GM12892 (cell line): ENCODE measurements around the gene ZNF865.

Experiments
- DNase-seq: peaks from one replicate; pipeline ENCODE4 v3.0.0; 2011; ENCODE audit not compliant: insufficient read length
- FAIRE-seq: peaks from 2 replicates; lab custom pipeline; 2011; peaks lifted over from hg19 to GRCh38; lab: Jason Lieb, UNC
- POLR2A ChIP-seq: IDR thresholded peaks from 2 replicates; pipeline ENCODE4 v1.6.1; 2011; ENCODE audit warnings: low read depth, low read length, control low read depth
- POLR2AphosphoS5 ChIP-seq: IDR thresholded peaks from 2 replicates; pipeline ENCODE4 v1.6.1; 2011; ENCODE audit warnings: low read depth, low read length, control low read depth
- TAF1 ChIP-seq: IDR thresholded peaks from 2 replicates; pipeline ENCODE4 v1.6.1; 2011; ENCODE audit warnings: low read depth, mild to moderate bottlenecking, control low read depth, low read length, borderline replicate concordance

Gene ZNF865

DNA sequence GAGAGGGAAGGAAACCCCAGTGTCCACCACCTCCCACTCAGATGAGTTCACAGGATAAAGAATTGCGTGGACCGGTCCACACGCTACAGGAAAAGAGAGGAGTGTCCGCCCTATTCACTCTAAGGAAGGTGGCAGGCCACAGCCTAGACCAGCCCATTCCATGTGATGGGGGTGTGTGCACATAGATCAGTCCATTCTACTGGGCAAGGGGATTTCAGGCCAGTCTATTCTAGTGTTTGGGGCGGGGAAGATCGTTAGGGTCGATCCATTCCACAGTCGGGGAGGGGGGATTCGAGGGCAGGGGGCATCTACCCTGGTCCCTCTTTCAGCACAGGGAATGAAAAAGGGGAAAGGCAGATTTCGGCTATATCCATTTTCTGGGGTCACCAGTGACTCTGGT is 13.9 kb upstream of the ZNF865 start:
- FAIRE-seq (no peak), DNase-seq (no peak)
- TF ChIP-seq POLR2A (no peak), TAF1 (no peak), POLR2AphosphoS5 (no peak)

DNA sequence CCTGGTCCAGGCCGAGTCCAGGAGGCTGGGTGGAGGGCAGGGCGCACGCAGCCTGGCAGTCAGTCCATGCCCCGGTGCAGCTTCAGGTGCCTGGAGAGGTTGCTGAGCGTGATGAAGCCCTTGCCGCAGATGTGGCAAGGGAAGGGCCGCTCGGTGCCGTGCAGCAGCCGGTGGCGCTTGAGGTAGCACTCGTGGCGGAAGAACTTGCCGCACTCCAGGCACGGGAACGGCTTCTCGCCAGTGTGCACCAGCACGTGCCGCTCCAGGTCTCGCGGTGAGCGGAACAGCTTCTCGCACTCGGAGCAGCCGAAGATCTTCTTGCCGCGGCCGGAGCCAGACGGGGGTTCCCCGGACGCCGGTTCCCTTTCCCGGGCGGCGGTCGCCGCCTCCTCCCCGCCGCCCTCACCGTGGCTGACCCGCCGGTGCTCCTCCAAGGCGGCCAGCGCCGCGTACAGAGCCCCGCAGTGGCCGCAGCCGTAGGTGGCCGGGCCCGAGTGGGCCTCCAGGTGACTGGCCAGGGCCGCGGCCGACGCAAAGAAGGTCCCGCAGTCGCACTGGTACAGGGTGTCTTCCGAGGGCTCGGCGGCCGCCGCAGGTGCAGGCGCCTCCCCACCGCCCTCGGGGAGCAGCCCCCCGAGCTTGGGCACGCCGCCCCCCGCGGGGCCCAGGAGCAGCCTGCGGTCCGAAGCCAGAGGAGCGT is 12.9 kb upstream of the ZNF865 start:
- no peak for FAIRE-seq
- DNase-seq, result no peak
- TF ChIP-seq POLR2AphosphoS5 (no peak), TAF1 (no peak), POLR2A (no peak)

DNA sequence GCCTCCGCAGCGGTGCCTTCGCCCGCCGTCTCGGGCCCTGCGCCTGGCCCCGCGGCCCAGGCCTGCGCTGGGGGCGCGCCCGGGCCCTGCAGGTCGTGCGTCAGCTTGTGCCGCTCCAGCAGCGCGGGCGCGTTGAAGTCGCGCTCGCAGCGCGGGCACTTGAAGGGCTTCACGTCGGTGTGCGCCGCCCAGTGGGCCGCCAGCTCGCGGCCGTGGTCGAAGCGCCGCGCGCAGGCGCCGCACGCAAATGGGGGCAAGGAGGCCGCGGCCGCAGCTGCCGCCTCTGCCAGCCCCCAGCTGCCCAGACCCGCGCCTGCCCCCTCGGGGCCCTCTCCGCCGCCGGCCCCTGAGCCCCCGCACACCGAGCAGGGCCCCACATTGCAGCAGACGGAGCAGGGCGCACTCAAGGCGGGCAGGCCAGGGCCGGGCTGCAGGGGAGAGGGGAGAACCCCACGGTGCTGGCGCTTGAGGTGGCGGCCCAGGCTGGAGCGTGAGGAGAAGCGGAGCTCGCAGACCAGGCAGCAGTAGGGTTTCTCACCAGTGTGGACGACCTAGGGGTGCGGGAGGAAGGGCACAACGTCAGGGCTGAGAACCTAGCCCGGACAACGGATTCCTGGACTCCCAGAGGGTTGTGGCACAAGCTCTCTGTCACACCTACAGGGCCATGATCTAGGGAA is 12.2 kb upstream of the ZNF865 start:
- TF ChIP-seq TAF1 (no peak), POLR2AphosphoS5 (no peak), POLR2A (no peak)
- FAIRE-seq (no peak), DNase-seq (no peak)

DNA sequence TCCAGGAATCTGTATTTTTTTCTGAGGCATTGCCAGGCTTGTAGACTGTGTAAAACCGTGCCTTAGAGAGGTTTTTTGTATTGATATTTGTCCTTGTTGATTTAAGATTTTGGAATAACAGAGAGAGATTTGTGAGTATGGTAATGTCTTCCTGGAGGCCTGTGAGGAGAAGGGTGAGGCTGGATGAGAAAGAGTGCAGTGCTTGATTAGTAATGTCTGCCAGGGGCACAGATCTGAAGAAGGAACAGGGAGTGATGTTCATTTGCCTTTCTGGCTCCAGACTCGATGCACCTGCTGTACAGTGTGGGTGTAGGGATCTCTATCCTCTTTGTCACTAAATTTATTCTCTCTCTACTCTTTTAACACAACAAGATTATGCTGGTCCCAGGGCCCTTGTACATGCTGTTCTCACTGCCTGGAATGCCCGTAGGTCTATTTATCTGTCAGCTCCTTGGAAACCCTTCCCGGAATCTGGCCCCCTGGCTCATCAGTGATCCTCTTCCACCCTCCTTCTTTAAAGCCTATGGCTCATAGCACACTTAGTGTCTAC is 10.4 kb upstream of the ZNF865 start:
- FAIRE-seq, result no peak
- DNase-seq, result no peak
- TF ChIP-seq POLR2AphosphoS5 (no peak), POLR2A (no peak), TAF1 (no peak)

DNA sequence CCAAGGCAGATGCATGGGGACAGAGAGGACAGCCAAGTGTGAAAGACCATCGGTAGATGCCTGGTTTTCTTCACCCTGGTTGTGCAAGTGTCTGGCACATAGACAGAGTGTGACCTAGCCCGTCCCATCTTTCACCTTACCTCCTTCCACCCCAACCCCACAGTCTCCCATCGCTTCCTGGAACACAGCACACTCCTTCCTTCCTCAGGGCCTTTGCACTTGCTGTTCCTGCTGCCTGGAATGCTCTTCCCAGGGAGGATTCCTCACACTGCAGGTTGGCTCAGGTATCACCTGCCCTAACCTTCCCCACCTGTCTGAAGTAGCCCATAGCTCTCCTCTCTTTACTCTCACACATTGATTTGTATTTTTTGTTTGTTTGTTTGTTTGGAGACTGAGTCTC is 9.1 kb upstream of the ZNF865 start:
- no peak for TF ChIP-seq POLR2AphosphoS5
- TF ChIP-seq TAF1, result no peak
- no peak for TF ChIP-seq POLR2A
- FAIRE-seq (no peak), DNase-seq (no peak)

DNA sequence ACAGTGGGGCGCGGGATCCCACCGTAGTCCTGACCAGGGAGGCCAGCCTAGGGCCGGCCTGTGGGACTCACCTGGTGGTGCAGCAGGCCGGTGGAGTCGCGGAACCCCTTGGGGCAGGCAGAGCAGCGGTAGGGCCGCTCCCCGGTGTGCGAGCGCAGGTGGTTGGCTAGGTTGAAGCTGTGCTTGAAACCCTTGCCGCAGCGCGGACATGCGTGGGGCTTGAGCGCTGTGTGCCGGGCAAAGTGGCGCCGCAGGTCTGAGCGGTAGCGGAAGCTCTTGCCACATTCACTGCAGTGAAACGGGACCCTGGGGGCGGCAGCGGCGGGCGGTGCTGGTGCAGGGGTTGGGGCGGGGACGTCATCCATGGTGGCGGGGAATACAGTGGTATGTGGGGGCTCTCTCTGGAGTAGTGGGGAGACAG is 7.9 kb upstream of the ZNF865 start:
- DNase-seq (no peak), FAIRE-seq (no peak)
- TF ChIP-seq TAF1 (no peak), POLR2A (no peak), POLR2AphosphoS5 (no peak)

DNA sequence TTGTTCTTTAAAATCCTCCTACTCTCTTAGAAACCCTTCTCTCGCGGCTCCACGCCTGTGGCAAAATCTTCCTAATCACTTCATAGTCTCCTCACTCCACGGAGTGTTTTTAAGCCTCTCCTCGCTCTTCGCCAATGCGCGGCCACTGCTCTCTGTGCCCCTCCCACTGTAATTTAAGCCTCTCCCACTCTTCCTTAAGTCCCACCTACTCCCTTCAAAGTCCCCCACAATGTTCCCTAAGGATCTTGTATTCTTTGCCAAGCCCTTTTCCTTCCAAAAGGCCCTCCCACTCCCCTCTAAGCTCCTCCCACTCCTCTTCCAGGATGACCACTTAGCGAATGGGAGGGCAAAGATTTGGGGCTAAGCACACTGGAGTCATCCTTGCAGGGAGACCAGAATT is 7.4 kb upstream of the ZNF865 start:
- no peak for FAIRE-seq
- no peak for DNase-seq
- TF ChIP-seq POLR2AphosphoS5, result no peak
- no peak for TF ChIP-seq POLR2A
- no peak for TF ChIP-seq TAF1

DNA sequence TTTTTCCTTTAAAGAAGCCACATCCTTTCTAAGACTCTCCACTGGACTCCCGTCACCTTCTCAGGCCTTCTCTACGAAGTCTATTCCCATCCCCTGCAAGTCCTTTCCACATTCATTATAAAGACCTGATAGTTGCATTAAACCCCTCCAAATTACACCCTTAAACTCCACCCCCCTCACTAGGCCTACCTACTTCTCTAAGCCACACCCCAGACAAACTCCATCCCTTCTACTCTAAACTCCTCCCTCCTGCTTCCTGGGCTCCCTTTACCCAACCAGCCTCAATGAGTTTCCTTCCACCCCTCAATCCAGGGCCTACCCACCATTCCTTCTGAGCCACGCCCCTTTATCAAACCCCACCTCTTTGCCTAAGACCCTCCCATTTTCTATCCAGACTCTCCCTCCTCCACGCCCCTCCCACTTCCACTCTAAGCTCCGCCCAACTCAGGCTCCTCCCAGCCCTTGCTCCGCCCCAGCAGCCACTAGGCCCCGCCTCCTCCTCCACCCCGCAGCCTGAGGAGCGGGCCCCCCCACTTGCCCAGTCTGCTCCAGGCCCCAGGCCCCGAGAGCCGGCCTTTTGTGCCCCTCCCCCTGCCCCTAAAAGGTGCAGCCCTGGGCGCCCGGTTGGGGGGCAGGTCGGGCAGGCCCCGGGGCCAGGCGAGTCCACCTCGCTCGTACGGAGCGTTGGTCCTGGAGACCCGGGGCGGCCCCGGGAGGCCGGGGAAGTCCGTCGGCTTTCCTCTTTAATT is 6.6 kb upstream of the ZNF865 start:
- FAIRE-seq (peak; percentile 82), DNase-seq (peak; percentile 78)
- TF ChIP-seq TAF1 (peak; percentile 26; the same call in 1 of the 2 replicates), POLR2A (no peak)

DNA sequence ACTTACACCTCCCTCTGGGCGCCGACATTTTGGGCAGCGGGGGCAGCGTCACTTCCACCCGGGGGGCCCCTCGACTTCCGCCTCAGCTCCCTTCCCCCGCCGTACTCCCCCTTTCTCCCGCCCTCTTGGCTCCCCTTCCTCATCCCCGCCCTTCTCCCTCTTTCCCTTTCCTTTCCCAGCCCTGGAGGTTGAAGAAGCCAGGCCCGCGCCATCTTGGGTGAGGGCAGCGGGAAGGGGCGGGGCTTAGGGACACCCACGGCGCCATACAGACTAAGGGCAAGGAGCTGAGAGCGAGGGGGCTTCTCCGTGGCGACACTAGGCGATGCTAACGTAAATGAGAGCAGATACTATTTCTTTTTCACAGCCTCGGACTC is 6.0 kb upstream of the ZNF865 start, which contains the start of gene FIZ1:
Gene FIZ1, minus strand, starts transcription at position 50 of the 374 bp plus-strand sequence. CDS start 1,652 bp downstream, outside the sequence.
- FAIRE-seq (peak; percentile 97), DNase-seq (peak; percentile 81)
- TF ChIP-seq POLR2AphosphoS5, result no peak
- no peak for TF ChIP-seq POLR2A
- TF ChIP-seq TAF1, result no peak

DNA sequence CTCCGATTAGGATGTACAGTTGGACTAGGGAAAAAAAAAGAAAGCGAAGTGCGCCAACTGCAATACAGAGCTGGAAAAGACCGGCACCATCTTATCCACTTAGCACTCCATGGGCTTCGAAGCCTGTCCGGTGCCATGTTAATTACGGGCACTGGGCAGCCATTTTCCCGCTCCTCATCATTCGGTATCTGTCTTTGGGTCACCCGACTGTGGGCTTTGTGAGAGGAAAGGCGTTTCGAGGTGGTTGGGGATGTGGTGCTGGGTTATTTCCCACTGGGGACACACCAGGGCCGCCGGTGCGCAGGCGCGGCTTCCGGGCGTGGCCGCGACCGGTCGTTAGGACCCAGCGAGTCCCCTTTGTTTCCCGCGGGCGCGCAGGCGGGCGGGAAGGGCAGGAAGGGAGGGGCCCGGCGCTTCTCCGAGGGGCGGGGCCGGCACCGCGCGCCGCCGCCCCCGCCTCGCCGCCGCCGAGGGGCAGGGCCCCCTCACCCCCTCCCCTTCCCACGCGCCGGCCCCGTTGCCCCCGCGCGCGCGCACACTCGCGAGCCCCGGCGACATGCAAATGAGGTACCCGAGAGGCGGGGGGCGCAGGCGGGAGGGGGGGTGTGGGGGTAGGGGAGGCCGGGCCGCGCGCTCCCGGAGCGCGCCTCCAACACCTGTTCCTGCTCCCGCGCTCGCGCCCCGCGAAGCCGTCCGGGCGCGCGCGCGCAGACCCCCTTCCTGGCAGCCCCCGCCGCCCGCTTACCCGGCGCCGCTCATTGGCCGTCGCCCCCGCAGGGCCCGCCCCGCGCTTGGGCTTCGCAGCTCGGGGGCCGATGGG is 5.4 kb upstream of the ZNF865 start, which contains the start of gene ZNF524:
Gene ZNF524, plus strand, starts transcription at position 447 of the 820 bp plus-strand sequence. CDS start 1,825 bp downstream, outside the sequence.
- TF ChIP-seq TAF1 (peak; percentile 64), POLR2A (peak; percentile 62; the same call in 1 of the 2 replicates), POLR2AphosphoS5 (no peak)
- DNase-seq (peak; percentile 84), FAIRE-seq (no peak)
